D721Med (cell line): ENCODE measurements around the gene PCYOX1L.

ENCODE experiments used
- DNase-seq: peaks from one replicate; pipeline ENCODE4 v3.0.0; 2011; ENCODE audit warnings: low spot score; ENCODE audit not compliant: insufficient read length
- FAIRE-seq: peaks from 2 replicates; lab custom pipeline; 2011; peaks lifted over from hg19 to GRCh38; lab: Jason Lieb, UNC
- CTCF ChIP-seq: IDR thresholded peaks from 2 replicates; pipeline ENCODE4 v1.5.1; 2012; ENCODE audit warnings: mild to moderate bottlenecking, control low read depth; ENCODE audit not compliant: insufficient read depth; ENCODE audit errors: missing control alignments

PCYOX1L gene

GRCh38 chr5:149367249-149367971, 9.6 kb downstream of the PCYOX1L start:
- DNase-seq (peak; percentile 90), FAIRE-seq (no peak)
- TF ChIP-seq CTCF, result peak; percentile 90

DNA sequence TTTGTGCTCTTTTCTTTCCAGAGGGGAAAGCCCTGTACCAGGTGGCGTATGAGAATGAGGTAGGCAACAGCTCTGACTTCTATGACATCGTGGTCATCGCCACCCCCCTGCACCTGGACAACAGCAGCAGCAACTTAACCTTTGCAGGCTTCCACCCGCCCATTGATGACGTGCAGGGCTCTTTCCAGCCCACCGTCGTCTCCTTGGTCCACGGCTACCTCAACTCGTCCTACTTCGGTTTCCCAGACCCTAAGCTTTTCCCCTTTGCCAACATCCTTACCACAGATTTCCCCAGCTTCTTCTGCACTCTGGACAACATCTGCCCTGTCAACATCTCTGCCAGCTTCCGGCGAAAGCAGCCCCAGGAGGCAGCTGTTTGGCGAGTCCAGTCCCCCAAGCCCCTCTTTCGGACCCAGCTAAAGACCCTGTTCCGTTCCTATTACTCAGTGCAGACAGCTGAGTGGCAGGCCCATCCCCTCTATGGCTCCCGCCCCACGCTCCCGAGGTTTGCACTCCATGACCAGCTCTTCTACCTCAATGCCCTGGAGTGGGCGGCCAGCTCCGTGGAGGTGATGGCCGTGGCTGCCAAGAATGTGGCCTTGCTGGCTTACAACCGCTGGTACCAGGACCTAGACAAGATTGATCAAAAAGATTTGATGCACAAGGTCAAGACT, 10.3 kb downstream of the PCYOX1L start:
- TF ChIP-seq CTCF, result no peak
- FAIRE-seq, result no peak
- no peak for DNase-seq

DNA sequence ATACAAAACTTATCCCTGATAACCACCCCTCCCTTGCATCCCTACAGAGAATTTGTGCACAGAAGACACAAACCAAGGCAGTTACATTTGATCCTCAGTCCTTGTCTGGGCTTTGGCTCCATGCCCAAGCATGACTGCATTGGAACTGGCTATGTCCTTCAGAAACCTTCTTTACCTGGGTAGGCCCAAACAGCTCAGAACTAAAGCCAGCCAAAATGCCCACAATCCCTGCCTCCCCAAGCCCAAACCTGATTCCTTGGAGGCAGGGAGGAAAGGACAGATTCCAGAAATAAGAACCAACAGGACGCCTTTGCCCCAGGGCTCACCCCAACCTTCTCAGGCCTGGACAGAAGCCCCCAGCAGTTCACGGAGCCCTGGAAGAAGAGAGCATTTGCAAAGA, 13.0 kb downstream of the PCYOX1L start:
- DNase-seq (no peak), FAIRE-seq (no peak)
- TF ChIP-seq CTCF, result no peak

GRCh38 chr5:149371296-149371962, 13.6 kb downstream of the PCYOX1L start:
- DNase-seq (peak; percentile 65), FAIRE-seq (no peak)
- TF ChIP-seq CTCF, result peak; percentile 75

DNA sequence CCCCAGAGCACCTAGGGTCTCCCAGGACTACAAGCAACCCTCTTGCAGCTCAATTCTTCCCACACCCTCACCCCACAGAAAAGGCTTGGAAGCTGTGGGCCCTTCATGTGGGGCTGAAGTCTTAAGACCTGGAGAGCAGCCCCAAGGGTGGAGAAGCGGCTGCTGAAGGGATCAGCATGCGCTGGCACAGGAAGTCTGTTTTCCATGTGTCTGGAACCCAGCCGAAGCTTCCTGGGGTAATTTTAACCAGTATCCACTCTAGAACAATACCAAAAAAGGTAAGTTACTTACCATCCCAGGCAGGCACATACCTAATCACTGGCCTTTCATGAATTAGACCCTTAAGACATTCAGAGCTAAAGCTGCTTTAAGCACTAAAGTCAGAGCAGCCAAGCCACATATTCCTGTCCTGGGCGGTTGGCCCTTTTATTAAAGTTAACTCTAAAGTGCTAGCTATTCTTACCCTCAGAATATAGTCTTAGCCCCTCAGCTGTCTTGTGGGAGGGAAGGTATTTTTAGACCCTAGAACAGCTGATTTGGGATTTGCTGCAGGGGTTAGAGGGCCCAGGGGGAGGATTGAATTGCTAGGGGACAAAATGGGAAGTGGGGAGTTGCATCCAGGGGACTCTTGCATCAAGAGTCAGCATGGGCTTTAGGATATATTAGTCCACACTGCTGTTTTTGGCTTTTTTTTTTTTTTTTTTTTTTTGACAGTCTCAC, 14.4 kb downstream of the PCYOX1L start:
- DNase-seq (no peak), FAIRE-seq (no peak)
- no peak for TF ChIP-seq CTCF

GRCh38 chr5:149372932-149373331, 15.1 kb downstream of the PCYOX1L start:
- no peak for TF ChIP-seq CTCF
- FAIRE-seq (no peak), DNase-seq (no peak)
